HG02642 (cell line): ENCODE data around the gene DCUN1D2.

Experiments used
- ATAC-seq: cut with Tn5 transposase; IDR thresholded peaks from one replicate; pipeline ENCODE4 v1.9.1; 2021; ENCODE audit warnings: mild to moderate bottlenecking; ENCODE audit not compliant: unreplicated experiment, poor library complexity

The DCUN1D2 gene

GRCh38 chr13:113428871-113429607 lies 61.5 kb downstream of the DCUN1D2 start:
- ATAC-seq, result no peak

- ATAC-seq, result no peak
Measured at GRCh38 chr13:113428469-113428865, 62.0 kb downstream of the DCUN1D2 start.

- ATAC-seq, result no peak
Measured at GRCh38 chr13:113427562-113428468, 62.7 kb downstream of the DCUN1D2 start.

GRCh38 chr13:113426591-113426986 lies 63.9 kb downstream of the DCUN1D2 start:
- no peak for ATAC-seq

- no peak for ATAC-seq
Measured at GRCh38 chr13:113425941-113426590, 64.4 kb downstream of the DCUN1D2 start.

GRCh38 chr13:113423520-113424163 lies 66.9 kb downstream of the DCUN1D2 start:
- no peak for ATAC-seq

- ATAC-seq, result no peak
Measured at GRCh38 chr13:113422807-113423519, 67.5 kb downstream of the DCUN1D2 start.

GRCh38 chr13:113421673-113422270 lies 68.7 kb downstream of the DCUN1D2 start:
- no peak for ATAC-seq

GRCh38 chr13:113420833-113421600 lies 69.5 kb downstream of the DCUN1D2 start:
- no peak for ATAC-seq

- no peak for ATAC-seq
Measured at GRCh38 chr13:113420232-113420631, 70.3 kb downstream of the DCUN1D2 start.

- ATAC-seq, result no peak
Measured at GRCh38 chr13:113419531-113420193, 70.8 kb downstream of the DCUN1D2 start.

GRCh38 chr13:113418722-113419049 lies 71.8 kb downstream of the DCUN1D2 start:
- ATAC-seq, result no peak

- ATAC-seq, result no peak
Measured at GRCh38 chr13:113417836-113418721, 72.4 kb downstream of the DCUN1D2 start.

GRCh38 chr13:113417008-113417751 lies 73.3 kb downstream of the DCUN1D2 start:
- ATAC-seq, result no peak

- ATAC-seq, result no peak
Measured at GRCh38 chr13:113415825-113416224, 74.7 kb downstream of the DCUN1D2 start.

GRCh38 chr13:113415032-113415431 lies 75.5 kb downstream of the DCUN1D2 start:
- ATAC-seq, result no peak

- no peak for ATAC-seq
Measured at GRCh38 chr13:113414335-113414734, 76.2 kb downstream of the DCUN1D2 start.
